ENCODE results near the gene MTAP. TPM values are rescaled to one million over a fixed set of nuclear protein-coding genes. Genes with fewer than 3 reads are reported as not detected.
A peak's percentile ranks its signal among the peaks of the same experiment; 100 is the strongest.

Gene MTAP
- polyA plus RNA-seq, 3 donors: 7.4 to 11.3 (median 7.8) TPM

DNA sequence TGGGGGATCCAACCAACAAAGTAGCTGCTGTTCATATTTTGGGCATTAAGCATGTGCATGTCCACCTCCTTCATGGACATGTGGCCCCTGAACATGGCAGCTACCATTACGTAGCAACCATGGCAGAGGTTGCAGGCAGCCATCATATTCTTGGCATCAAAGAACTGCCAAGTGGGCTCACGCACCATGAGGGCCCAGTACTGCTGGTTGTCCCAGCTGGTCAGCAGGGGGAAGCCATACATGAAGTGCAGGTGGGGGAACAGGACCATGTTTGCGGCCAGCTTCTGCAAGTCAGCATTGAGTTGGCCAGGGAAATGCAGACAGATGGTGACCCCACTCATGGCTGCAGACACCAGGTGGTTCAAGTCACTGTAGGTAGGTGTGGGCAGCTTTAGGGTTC is 9.5 kb downstream of the MTAP start:
- 98% methylated on average over 3 of the region's 3 CpGs for WGBS (ENCODE audit: insufficient coverage)
- Histone ChIP-seq H3K27me3 (ENCODE audit: control insufficient read depth in 2 of 2, insufficient read depth in 2 of 2, low read length in 2 of 2) (no peaks in the 10 kb centered on the region), H3K9ac (ENCODE audit: insufficient read depth, low read length, poor library complexity, severe bottlenecking) (no peak overlapping the region), H3K36me3 (replicated peaks in 1 of 2; ENCODE audit: control insufficient read depth in 1 of 2, insufficient read depth in 2 of 2, low read length in 2 of 2) (peaks cover 21 to 52% of the 10 kb centered on the region in 2 donors), H4K20me1 (ENCODE audit: insufficient read depth, low read length) (peaks cover 10% of the 10 kb centered on the region), H3K4me1 (ENCODE audit: control insufficient read depth in 1 of 2, insufficient read depth in 2 of 2, low read length in 2 of 2) (peaks cover 18 to 24% of the 10 kb centered on the region in 2 donors), H3K9me3 (replicated peaks in 1 of 2; ENCODE audit: control insufficient read depth in 1 of 2, insufficient read depth in 1 of 2, low read length in 2 of 2) (no peaks in the 10 kb centered on the region), H3K4me2 (replicated peaks; ENCODE audit: extremely low read depth, low read length, poor library complexity, severe bottlenecking) (no peak overlapping the region), H3K27ac (ENCODE audit: low read depth in 1 of 2, low read length in 2 of 2) (no peak overlapping the region), H3K4me3 (replicated peaks in 1 of 3; ENCODE audit: low read depth in 2 of 3, low read length in 3 of 3) (no peak overlapping the region), H2AFZ (ENCODE audit: insufficient read depth, low read depth, low read length, poor library complexity, severe bottlenecking) (no peak overlapping the region), H3K79me2 (ENCODE audit: insufficient read depth, low read length) (peaks cover 44% of the 10 kb centered on the region)
- peaks cover 0 to 3% (median 0%) of the 10 kb centered on the region in 3 donors for H3K27me3 Mint-ChIP-seq (ENCODE audit: low read depth in 3 of 3)
- H3K9me3 Mint-ChIP-seq: no peaks in the 10 kb centered on the region
- intact Hi-C loops (cut with micrococcal nuclease): loop anchor here (5.0 to 10.0 kb wide), 5 partner anchors 155 to 640 kb away; partner anchors contain the start of gene CDKN2B (in 1 of the 2)
- peaks cover 42 to 48% of the 10 kb centered on the region in 2 donors for H3K36me3 Mint-ChIP-seq
- TF ChIP-seq, protein P1, sequence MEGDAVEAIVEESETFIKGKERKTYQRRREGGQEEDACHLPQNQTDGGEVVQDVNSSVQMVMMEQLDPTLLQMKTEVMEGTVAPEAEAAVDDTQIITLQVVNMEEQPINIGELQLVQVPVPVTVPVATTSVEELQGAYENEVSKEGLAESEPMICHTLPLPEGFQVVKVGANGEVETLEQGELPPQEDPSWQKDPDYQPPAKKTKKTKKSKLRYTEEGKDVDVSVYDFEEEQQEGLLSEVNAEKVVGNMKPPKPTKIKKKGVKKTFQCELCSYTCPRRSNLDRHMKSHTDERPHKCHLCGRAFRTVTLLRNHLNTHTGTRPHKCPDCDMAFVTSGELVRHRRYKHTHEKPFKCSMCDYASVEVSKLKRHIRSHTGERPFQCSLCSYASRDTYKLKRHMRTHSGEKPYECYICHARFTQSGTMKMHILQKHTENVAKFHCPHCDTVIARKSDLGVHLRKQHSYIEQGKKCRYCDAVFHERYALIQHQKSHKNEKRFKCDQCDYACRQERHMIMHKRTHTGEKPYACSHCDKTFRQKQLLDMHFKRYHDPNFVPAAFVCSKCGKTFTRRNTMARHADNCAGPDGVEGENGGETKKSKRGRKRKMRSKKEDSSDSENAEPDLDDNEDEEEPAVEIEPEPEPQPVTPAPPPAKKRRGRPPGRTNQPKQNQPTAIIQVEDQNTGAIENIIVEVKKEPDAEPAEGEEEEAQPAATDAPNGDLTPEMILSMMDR (IDR thresholded peaks at IDR 0.05): no peak
- peaks cover 28% of the 10 kb centered on the region for H3K4me1 Mint-ChIP-seq
- H3K4me3 Mint-ChIP-seq: no peak overlapping the region
- DNase-seq: no peak
- peak overlapping the region in 1 of 7 donors; percentile 70 for H3K27ac Mint-ChIP-seq

DNA sequence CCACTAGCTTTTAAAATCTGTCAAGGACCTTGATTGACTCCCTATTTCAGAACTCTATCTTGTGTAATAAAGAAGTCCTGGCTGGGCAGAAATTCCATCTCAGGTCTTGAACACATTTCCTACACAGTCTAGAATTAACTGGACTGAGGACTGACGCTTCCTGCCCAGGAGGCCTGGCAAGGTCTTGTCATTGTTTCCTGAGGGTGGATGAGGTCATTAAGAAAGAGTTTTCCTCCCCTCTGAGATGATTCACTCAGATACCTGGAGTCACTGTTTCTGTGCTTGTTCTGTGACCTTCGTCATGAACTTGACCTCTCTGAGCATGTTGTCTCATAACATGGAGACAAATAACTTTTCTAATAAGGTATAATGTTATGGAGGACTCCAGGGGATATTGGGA is 10.0 kb downstream of the MTAP start:
- H3K4me2 ChIP-seq (replicated peaks; ENCODE audit: extremely low read depth, low read length, poor library complexity, severe bottlenecking): no peak overlapping the region

More for the DNA sequence above, 10.0 kb downstream of the MTAP start:
- Mint-ChIP-seq H3K4me3 (no peak overlapping the region), H3K9me3 (no peaks in the 10 kb centered on the region), H3K27ac (no peak overlapping the region), H3K36me3 (peaks cover 43 to 48% of the 10 kb centered on the region in 2 donors), H3K4me1 (peaks cover 28% of the 10 kb centered on the region), H3K27me3 (ENCODE audit: low read depth in 3 of 3) (peaks cover 0 to 3% (median 0%) of the 10 kb centered on the region in 3 donors)
- H3K27ac ChIP-seq (ENCODE audit: low read depth in 1 of 2, low read length in 2 of 2): no peak overlapping the region
- H3K79me2 ChIP-seq (ENCODE audit: insufficient read depth, low read length): peaks cover 39% of the 10 kb centered on the region
- peaks cover 7% of the 10 kb centered on the region for H4K20me1 ChIP-seq (ENCODE audit: insufficient read depth, low read length)
- TF ChIP-seq, protein P1 (IDR thresholded peaks at IDR 0.05): no peak
- no peaks in the 10 kb centered on the region for H3K9me3 ChIP-seq (replicated peaks in 1 of 2; ENCODE audit: control insufficient read depth in 1 of 2, insufficient read depth in 1 of 2, low read length in 2 of 2)
- WGBS (ENCODE audit: insufficient coverage): no CpG with 5 or more reads among the region's 2 CpGs
- no peak overlapping the region for H3K9ac ChIP-seq (ENCODE audit: insufficient read depth, low read length, poor library complexity, severe bottlenecking)
- H3K36me3 ChIP-seq (replicated peaks in 1 of 2; ENCODE audit: control insufficient read depth in 1 of 2, insufficient read depth in 2 of 2, low read length in 2 of 2): peaks cover 21 to 52% of the 10 kb centered on the region in 2 donors
- no peak overlapping the region for H2AFZ ChIP-seq (ENCODE audit: insufficient read depth, low read depth, low read length, poor library complexity, severe bottlenecking)
- intact Hi-C loops (cut with micrococcal nuclease): loop anchor here (5.0 to 10.0 kb wide), 5 partner anchors 155 to 640 kb away; partner anchors contain the start of gene CDKN2B (in 1 of the 2)
- peaks cover 23 to 29% of the 10 kb centered on the region in 2 donors for H3K4me1 ChIP-seq (ENCODE audit: control insufficient read depth in 1 of 2, insufficient read depth in 2 of 2, low read length in 2 of 2)
- H3K4me3 ChIP-seq (replicated peaks in 1 of 3; ENCODE audit: low read depth in 2 of 3, low read length in 3 of 3): no peak overlapping the region
- H3K27me3 ChIP-seq (ENCODE audit: control insufficient read depth in 2 of 2, insufficient read depth in 2 of 2, low read length in 2 of 2): no peaks in the 10 kb centered on the region
- DNase-seq: no peak
